ENCODE results near the gene CRYBG3. TPM values are rescaled to one million over a fixed set of nuclear protein-coding genes. Genes with fewer than 3 reads are reported as not detected.

Gene CRYBG3
- total and polyA plus RNA-seq, 2 of the 13 experiments (the other 11 are each of a cell fraction or from before 2014, with no cell fraction given), result 3.8 to 15.9 TPM

GRCh38 chr3:97993526-97993925 lies 171.7 kb downstream of the CRYBG3 start:
- ChIA-PET CTCF (ENCODE audit: low intra/inter-chr PET ratio, low total read pairs) (no interaction called here), POLR2A (interaction anchor here (0.8 kb wide), 1 partner anchor 15 kb away, joined by 3 read pairs; no protein-coding TSS in a partner anchor)
- no peak overlapping the region for H3K4me3 ChIP-seq (replicated peaks in 1 of 3; ENCODE audit: insufficient read depth in 1 of 3, low read depth in 2 of 3, low read length in 3 of 3)
- no peaks in the 10 kb centered on the region for H4K20me1 ChIP-seq (ENCODE audit: insufficient read depth, low read length)
- ATAC-seq (no peak), DNase-seq (ENCODE audit: low spot score) (no peak), FAIRE-seq (no peak)
- H3K4me2 ChIP-seq (ENCODE audit: low read depth, low read length), result no peak overlapping the region
- H3K27me3 ChIP-seq (ENCODE audit: control insufficient read depth in 1 of 2, insufficient read depth in 2 of 2, low read length in 2 of 2), result no peaks in the 10 kb centered on the region
- no peak for TF ChIP-seq DNMT1 (CRISPR knock-in tag; IDR thresholded peaks at IDR 0.05)
- TF ChIP-seq, protein P1, sequence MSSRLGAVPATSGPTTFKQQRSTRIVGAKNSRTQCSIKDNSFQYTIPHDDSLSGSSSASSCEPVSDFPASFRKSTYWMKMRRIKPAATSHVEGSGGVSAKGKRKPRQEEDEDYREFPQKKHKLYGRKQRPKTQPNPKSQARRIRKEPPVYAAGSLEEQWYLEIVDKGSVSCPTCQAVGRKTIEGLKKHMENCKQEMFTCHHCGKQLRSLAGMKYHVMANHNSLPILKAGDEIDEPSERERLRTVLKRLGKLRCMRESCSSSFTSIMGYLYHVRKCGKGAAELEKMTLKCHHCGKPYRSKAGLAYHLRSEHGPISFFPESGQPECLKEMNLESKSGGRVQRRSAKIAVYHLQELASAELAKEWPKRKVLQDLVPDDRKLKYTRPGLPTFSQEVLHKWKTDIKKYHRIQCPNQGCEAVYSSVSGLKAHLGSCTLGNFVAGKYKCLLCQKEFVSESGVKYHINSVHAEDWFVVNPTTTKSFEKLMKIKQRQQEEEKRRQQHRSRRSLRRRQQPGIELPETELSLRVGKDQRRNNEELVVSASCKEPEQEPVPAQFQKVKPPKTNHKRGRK (CRISPR knock-in tag; IDR thresholded peaks at IDR 0.05), result peak; percentile 81; the same call in 1 of the 2 replicates
- TF ChIP-seq MYC (CRISPR knock-in tag; IDR thresholded peaks at IDR 0.05; ENCODE audit: borderline replicate concordance), result no peak
- TF ChIP-seq NR2F2 (IDR thresholded peaks at IDR 0.05; ENCODE audit: borderline replicate concordance, low read depth), result no peak
- peak; percentile 19 for TF ChIP-seq HNRNPK (IDR thresholded peaks at IDR 0.05; ENCODE audit: low read depth, low read length, poor library complexity, severe bottlenecking)
- TF ChIP-seq POGZ (CRISPR knock-in tag; IDR thresholded peaks at IDR 0.05), result no peak
- no peak for TF ChIP-seq RFXAP (CRISPR knock-in tag; IDR thresholded peaks at IDR 0.05; ENCODE audit: borderline replicate concordance)
- no peak for TF ChIP-seq ELF3 (CRISPR knock-in tag; IDR thresholded peaks at IDR 0.05)
- TF ChIP-seq ZNF335 (CRISPR knock-in tag; IDR thresholded peaks at IDR 0.05), result no peak
- H3K79me2 ChIP-seq (ENCODE audit: insufficient read depth, low read length), result no peaks in the 10 kb centered on the region
- H3K4me1 ChIP-seq (ENCODE audit: insufficient read depth, low read length), result peaks cover 60% of the 10 kb centered on the region
- intact Hi-C loops (cut with micrococcal nuclease; ENCODE audit: unreplicated experiment), result no loop called here
- no peak overlapping the region for H2AFZ ChIP-seq (ENCODE audit: low read length)
- H3K9ac ChIP-seq (ENCODE audit: insufficient read depth, low read depth, low read length), result no peak overlapping the region
- WGBS (ENCODE audit: low lambda C conversion rate), result 64% methylated on average over 2 of the region's 2 CpGs
- no peaks in the 10 kb centered on the region for H3K36me3 ChIP-seq (replicated peaks in 1 of 2; ENCODE audit: control insufficient read depth in 1 of 2, insufficient read depth in 2 of 2, low read length in 2 of 2)
- in situ Hi-C loops (cut with HindIII; ENCODE audit: extremely low pct_ligation_motif_present, low pct_unique_long_range_greater_than_20kb), result no loop called here
- peak overlapping the region; percentile 18 for H3K27ac ChIP-seq (ENCODE audit: extremely low read length, insufficient read depth, low read length)
- BruUV-seq (replicated peaks), result no TSS peak
- no peaks in the 10 kb centered on the region for H3K9me3 ChIP-seq (ENCODE audit: low read length)
